Measurements from ENCODE around the gene BTG2.
A peak's percentile ranks its signal among the peaks of the same experiment; 100 is the strongest.
"Not testable (repeated sequence)": the region's sequence is repeated elsewhere in the genome, so short reads cannot be mapped to it uniquely, and the experiment has no call there.

The BTG2 gene

DNA sequence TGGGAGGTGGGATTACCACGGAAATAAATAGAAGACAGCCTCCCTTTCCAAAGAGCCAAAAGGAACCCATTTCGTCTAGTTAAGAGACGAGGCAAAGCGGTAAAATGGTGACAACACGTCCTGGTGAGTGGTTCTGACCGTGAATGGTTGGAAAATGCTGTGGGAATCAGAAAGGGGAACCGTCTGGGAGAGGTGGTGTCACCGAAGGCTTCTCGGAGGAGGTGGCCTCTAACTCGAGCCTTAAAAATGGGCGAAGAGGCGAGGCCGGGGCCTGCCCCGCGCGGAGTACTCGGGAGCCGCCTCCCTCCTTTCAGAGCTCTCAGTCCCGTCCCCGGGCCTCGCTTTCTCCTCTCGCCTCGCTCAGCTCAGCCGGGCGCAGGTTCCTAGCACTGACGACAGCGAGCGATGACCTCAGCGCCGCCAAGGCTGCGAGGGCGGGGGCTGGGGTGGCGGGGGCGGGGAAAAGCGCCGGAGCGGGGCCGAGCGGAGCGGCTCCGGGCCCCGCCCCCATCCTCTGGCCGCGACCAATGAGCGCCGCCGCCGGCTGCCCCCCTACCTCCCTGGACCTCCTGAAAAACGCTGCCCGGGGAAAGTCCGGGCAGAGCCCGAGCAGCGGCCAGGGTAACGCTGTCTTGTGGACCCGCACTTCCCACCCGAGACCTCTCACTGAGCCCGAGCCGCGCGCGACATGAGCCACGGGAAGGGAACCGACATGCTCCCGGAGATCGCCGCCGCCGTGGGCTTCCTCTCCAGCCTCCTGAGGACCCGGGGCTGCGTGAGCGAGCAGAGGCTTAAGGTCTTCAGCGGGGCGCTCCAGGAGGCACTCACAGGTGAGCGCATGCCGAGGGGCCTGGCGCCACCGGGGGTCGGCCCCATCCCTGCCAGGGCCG lies at the start of gene BTG2:
BTG2 (plus strand) TSS at position 601 of the 890 bp plus-strand sequence; CDS start at position 689, 88 bp downstream.
- DNase-seq = peak; percentile 93

DNA sequence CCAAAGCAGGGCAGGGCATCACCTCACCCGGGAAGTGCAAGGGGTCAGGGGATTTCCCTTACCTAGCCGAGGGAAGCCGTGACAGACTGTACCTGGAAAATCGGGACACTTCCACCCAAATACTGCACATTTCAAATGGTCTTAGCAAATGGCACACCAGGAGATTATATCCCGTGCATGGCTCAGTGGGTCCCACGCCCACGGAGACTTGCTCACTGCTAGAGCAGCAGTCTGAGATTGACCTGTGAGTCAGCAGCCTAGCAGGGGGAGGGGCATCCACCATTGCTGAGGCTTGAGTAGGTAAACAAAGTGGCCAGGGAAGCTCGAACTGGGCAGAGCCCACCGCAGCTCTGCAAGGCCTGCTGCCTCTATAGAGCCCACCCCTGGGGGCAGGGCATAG lies 48.7 kb upstream of the BTG2 start:
- DNase-seq = peak; percentile 28

DNA sequence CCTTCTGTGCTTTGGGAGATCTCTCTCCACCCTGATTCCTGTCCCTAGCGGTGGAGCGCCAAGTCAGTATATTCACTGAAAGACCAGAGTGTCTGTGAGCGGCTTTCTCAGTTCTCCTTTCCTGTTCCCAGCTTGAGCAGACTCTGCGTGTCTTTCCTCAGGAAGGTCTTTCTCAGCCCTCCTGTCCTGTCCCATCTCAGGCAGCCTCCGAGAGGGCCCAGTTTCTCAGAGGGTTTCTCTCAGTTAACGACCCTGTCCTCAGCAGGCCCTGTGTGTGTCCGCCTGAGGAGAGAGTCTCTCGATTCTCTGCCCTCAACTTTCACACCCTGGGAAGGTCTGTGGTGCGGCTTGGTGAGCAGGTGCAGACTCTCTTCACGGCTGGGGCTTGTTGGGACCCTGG lies 41.8 kb upstream of the BTG2 start:
- no peak for DNase-seq

DNA sequence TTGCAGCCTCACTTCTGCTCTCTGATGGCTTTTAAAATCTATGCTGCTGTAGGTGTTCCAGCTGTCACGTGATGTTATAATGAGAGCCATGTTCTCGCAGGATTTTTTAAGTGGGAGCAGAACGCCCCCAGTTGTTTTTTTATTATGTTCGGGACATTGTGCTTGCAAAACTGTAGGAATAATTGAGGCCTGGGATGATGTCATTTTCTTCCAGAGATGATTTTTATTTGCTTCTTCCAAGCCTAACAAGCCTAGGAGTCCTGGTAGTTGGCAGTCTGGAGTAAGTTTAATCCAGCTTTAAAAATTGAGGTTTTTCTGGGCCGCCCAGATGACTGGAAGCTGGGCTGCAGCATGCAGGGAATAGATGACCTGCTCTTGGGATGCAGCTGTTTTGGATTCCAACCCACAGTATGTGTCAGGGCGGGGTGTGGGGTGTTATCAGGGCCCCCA lies 41.2 kb upstream of the BTG2 start:
- no peak for DNase-seq

GRCh38 chr1:203265541-203265940 lies 39.8 kb upstream of the BTG2 start:
- no peak for DNase-seq

DNA sequence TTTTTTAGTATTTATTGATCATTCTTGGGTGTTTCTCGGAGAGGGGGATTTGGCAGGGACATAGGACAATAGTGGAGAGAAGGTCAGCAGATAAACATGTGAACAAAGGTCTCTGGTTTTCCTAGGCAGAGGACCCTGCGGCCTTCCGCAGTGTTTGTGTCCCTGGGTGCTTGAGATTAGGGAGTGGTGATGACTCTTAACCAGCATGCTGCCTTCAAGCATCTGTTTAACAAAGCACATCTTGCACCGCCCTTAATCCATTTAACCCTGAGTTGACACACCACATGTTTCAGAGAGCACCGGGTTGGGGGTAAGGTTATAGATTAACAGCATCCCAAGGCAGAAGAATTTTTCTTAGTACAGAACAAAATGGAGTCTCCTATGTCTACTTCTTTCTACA lies 39.2 kb upstream of the BTG2 start:
- not testable (repeated sequence) for DNase-seq

- DNase-seq = peak; percentile 81
These were observed 37.9 kb upstream of the BTG2 start for GRCh38 chr1:203267347-203267846.

- no peak for DNase-seq
These were observed 37.4 kb upstream of the BTG2 start for GRCh38 chr1:203267912-203268311.

DNA sequence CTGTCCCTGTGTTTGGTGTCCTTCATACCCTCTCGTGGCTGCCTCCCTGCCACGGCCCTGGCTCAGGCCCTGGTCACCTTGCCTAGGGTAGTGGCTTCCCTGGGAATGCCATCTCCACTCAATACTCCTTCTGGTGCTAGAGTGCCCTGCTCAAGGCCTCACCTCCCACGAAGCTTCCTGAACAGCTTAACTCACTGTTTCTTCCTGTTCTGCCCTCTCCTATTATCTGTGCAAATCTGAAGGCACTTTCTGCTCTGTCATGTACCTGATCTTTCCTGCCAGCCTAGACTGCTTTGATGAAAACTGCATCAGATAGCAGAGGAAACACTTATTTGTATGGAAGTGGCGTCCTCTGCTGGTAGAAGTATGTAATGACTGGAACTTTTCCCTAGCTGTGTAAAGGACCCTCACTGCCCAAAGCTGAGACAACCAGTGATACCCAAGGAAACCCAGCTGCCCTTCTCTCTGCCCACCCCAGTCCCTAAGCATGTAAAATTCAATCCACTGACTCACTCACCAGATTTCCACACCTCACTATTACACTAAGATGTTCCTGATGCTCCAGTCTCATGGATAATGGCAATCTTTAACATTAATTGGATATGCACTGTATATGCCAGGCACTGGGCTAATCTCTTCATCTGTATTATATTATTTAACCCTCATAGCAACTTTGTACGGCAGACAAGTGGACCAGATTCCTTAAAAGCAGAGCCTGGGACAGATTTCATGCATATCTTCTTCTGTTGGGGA lies 36.2 kb upstream of the BTG2 start:
- no peak for DNase-seq

DNA sequence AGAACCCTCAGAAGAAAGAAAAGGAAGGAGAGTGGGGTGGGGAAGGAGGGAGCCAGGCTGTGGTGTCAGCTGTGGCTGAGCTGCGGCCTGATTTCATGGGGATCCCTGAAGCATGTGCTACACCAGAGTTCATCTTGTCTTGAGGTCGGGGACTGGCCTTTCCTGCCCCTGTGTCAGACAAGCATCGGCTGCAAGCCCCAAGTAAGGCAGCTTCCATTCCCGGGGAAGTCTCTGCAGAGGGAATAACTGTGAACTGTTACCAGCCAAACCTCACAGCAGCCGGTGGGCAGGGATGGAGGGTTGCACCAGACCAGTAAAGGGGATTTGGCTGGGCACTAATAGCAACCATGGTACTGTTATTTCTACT lies 35.7 kb upstream of the BTG2 start:
- DNase-seq = no peak

GRCh38 chr1:203270448-203270847 lies 34.9 kb upstream of the BTG2 start:
- DNase-seq = no peak

- DNase-seq = peak; percentile 73
These were observed 34.1 kb upstream of the BTG2 start for GRCh38 chr1:203271018-203271743.

- DNase-seq = no peak
These were observed 33.2 kb upstream of the BTG2 start for GRCh38 chr1:203271962-203272632.

DNA sequence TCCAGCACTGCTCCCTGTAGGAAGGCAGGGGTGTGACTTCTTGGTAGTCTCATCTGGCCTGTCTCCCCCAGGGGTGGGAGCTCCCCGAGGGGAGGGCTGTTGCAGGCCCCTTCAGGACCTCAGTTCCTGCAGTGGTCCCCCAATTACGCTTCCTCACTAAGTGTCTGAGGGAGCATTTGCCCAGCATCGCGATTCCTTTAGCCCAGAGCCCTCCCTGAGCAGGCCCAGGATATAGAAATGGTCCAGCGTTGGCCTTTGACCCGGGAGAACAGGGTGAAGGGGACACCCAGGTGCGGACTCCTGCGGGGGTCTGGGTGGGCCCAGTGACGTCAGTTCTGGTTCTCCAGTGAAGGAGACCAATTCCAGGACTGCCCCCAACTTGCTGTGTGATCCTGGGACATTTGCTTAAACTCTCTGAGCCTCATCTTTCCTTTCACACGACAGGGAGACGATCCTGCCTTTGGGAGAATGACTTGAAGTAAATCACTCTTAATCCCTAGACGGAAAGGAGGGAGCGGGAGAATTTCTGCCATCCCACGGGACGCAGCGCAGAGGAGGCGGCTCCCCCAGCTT lies 32.6 kb upstream of the BTG2 start:
- DNase-seq = no peak

- DNase-seq = peak; percentile 92
These were observed 32.0 kb upstream of the BTG2 start for GRCh38 chr1:203273206-203273868.

DNA sequence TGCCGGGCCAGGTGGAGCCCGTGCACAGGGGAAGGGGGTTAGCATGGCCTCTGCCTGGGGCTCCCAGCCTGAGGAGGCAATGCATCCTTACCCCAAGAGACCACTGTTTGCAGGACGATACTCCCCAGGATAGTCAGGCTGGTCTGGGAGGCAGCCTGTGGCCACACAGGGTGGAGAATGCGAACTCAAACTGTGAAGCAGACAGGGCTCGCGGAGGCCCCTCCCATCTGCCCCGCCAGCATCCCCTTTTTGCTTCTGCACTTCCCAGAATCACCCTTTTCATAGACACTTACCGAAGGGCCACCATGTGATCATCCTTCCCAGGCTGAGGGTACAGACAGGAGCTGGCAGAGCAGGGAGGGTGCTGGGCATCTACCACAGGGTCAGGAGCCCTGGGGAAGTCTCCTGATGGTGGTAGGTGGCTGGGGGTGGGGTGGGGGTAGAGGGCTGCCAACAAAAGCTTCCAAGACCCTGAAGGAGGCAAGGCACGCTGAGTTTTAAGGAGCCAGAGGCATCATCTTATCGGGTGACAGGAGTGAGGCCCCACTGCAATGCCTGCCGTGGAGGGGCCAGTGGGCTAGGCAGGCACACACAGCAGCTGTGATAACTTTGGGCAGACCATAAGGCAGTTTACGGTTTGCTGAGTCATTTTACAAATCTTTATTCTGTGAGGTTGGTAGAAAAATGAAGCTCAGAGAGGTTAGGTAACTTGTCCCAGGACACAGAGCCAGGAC lies 31.3 kb upstream of the BTG2 start:
- DNase-seq = no peak

DNA sequence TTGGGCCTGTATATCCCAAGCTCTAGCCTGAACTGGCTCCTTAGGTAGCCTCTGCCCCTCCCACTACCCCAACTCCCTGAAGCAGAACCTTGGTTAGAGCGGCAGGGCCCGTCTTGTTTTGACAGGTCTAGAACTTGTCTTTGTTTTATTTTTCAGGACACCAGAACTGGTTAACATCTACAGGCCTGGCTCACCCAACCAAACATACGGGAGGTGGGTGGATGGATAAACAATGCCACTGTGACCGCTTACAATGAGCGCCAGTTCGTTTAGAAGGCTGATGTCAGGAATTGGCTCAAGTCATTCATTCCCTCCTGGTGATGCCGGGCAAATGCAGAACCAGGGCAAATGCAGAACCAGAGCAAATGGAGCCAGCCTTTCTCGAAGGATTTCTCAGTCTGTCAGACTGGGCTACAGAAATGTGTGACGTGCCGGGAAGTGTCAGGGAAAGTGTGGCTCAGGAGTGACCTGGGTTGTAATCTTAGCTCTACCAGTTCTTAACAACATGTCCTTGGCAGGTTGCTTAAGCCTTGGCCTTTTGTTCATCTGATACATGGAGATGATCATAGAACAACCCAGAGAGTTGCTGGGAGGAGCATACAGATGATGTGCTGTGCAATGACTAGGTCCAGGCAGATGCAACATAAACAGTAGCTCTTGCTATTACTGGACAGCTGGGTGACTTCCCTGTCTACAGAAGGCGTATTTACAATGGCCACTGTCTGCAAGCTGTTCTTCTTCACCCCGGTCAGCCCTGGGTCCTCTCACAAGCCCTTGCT lies 30.5 kb upstream of the BTG2 start:
- no peak for DNase-seq

- no peak for DNase-seq
These were observed 29.6 kb upstream of the BTG2 start for GRCh38 chr1:203275656-203276272.

DNA sequence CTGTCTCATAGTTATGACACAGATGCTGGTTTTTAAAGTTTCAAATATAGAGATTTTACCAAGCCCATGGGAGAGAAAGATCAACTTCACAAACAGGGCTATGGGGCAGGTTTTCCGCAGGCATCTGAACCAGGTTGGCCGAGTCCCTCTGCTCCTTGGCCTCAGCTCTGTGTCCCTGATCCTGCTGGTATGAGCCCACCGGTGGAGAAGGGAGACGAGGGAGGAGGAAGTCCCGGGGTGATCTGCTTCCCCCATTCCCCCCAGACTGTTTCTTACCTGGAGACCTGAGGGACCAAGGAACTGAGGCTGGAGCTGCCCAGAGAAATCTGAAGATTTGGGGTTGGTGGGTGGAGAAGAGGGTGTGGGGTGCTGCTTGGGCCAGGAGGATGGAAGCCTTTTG lies 28.9 kb upstream of the BTG2 start:
- no peak for DNase-seq
